Measurements from ENCODE around the gene RARB. TPM values are rescaled to one million over a fixed set of nuclear protein-coding genes. Genes with fewer than 3 reads are reported as not detected.

The RARB gene
- total and polyA plus RNA-seq, 2 donors (not counting 1 experiment from before 2014, with no cell fraction given): 9.4 to 13.3 TPM

DNA sequence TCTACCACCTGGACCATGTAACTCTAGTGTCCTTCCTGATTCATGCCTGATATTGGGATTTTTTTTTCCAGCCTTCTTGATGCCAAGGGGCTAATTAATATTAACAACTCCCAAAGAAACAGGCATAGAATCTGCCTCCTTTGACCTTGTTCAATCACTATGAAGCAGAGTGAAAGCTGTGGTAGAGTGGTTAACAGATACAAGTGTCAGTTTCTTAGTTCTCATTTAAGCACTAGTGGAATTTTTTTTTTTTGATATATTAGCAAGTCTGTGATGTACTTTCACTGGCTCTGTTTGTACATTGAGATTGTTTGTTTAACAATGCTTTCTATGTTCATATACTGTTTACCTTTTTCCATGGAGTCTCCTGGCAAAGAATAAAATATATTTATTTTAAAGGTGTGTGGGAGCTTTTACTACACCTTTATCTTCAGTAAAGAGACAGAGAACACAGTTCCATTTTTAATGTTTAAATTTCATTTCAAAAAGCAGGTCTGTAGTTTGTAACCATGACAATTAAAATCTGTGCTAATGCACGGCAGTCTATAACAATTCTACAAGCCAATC, 169.6 kb downstream of the RARB start:
- no peaks in the 10 kb centered on the region for H3K79me2 ChIP-seq (ENCODE audit: control insufficient read depth, insufficient read depth, low read length)
- H3K4me3 ChIP-seq (replicated peaks in 1 of 4; ENCODE audit: control extremely low read depth in 1 of 4, insufficient read depth in 1 of 4, low read depth in 3 of 4, low read length in 4 of 4): no peak overlapping the region
- H3K9ac ChIP-seq (ENCODE audit: insufficient read depth, low read length): no peak overlapping the region
- H2AFZ ChIP-seq (ENCODE audit: low read length): no peak overlapping the region
- H3K4me1 ChIP-seq (ENCODE audit: control insufficient read depth, extremely low read depth, insufficient read depth, low read length): peaks cover 2% of the 10 kb centered on the region
- no peak overlapping the region for H3K27ac ChIP-seq (ENCODE audit: insufficient read depth, low read length)
- no peaks in the 10 kb centered on the region for H3K27me3 ChIP-seq (ENCODE audit: control insufficient read depth, insufficient read depth, low read length)
- H3K9me3 ChIP-seq (ENCODE audit: control insufficient read depth, insufficient read depth, low read depth, low read length): no peaks in the 10 kb centered on the region
- no peaks in the 10 kb centered on the region for H3K36me3 ChIP-seq (ENCODE audit: control insufficient read depth, insufficient read depth, low read length)
- no peak overlapping the region for H3K4me2 ChIP-seq (ENCODE audit: extremely low read depth, insufficient read depth, low read length)
- TF ChIP-seq EZH2 (IDR thresholded peaks at IDR 0.05; ENCODE audit: low read length, missing control alignments) (no peak), CTCF (conservative IDR thresholded peaks at IDR 0.05 in 1 of 2, IDR thresholded peaks at IDR 0.05 in 1 of 2; ENCODE audit: low read depth in 1 of 2, low read length in 2 of 2) (no peak)
- H4K20me1 ChIP-seq (ENCODE audit: control insufficient read depth, extremely low read depth, insufficient read depth, low read length): no peaks in the 10 kb centered on the region
- DNase-seq (ENCODE audit: low read depth in 2 of 2): no peak

DNA sequence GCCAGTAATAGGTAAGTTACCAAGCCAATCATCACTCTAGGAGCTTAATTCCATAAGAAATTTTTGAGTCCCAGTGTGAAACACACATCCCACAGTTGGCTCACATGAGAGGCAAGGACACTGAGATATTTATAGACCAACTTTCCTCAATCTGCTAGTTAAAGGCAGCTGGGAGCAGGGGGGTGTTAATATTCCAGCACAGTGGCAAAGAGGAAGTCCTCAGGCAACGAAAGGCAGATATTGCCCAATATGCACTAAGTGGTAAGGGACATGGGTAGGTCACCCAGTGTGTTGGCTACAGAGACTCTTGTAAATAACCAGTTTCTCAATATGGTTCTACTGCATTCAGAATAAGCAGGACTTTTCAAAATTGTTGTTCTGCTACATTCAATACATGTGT, 175.6 kb downstream of the RARB start:
- Histone ChIP-seq H2AFZ (ENCODE audit: low read length) (no peak overlapping the region), H3K4me2 (ENCODE audit: extremely low read depth, insufficient read depth, low read length) (no peak overlapping the region), H3K27ac (ENCODE audit: insufficient read depth, low read length) (no peak overlapping the region), H3K4me1 (ENCODE audit: control insufficient read depth, extremely low read depth, insufficient read depth, low read length) (peaks cover 6% of the 10 kb centered on the region), H3K36me3 (ENCODE audit: control insufficient read depth, insufficient read depth, low read length) (peaks cover 4% of the 10 kb centered on the region), H3K9me3 (ENCODE audit: control insufficient read depth, insufficient read depth, low read depth, low read length) (no peaks in the 10 kb centered on the region), H3K9ac (ENCODE audit: insufficient read depth, low read length) (no peak overlapping the region), H3K79me2 (ENCODE audit: control insufficient read depth, insufficient read depth, low read length) (no peaks in the 10 kb centered on the region), H4K20me1 (ENCODE audit: control insufficient read depth, extremely low read depth, insufficient read depth, low read length) (no peaks in the 10 kb centered on the region), H3K4me3 (replicated peaks in 1 of 4; ENCODE audit: control extremely low read depth in 1 of 4, insufficient read depth in 1 of 4, low read depth in 3 of 4, low read length in 4 of 4) (no peak overlapping the region), H3K27me3 (ENCODE audit: control insufficient read depth, insufficient read depth, low read length) (no peaks in the 10 kb centered on the region)
- TF ChIP-seq EZH2 (IDR thresholded peaks at IDR 0.05; ENCODE audit: low read length, missing control alignments): no peak
- peak; percentile 28 to 35 for DNase-seq (ENCODE audit: low read depth in 2 of 2)

DNA sequence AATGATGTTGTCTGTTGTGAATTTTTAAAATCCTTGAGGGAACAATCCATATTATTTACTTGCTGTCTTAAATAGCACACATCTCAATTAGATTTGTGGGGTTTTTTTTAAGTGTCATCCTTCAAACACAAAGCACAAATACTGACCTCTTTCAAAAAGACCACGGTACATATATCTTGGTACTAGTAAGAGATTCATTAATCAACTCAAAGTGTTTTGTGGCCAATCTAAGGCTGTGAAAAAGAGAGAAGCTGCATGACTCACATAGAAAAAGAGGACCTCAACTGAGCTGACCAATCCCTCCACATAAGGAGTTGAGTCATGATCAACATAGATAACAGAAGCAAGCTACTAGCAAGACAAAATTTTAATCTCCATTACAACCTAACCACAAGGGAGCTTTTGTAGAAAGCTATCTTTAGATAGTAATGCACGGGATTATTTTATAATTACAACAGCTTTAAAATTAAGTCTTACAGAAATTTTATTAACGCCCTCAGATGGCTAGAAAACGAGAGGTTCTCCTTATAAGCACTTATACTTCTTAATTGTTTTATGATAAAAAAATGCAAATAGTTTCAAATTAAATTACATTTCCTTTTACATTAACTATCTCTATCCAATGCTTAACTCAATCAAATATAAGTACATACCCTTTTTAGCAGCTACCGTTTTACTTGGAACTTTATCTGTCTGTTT, 176.2 kb downstream of the RARB start:
- Histone ChIP-seq H3K79me2 (ENCODE audit: control insufficient read depth, insufficient read depth, low read length) (no peaks in the 10 kb centered on the region), H3K36me3 (ENCODE audit: control insufficient read depth, insufficient read depth, low read length) (peaks cover 4% of the 10 kb centered on the region), H3K27ac (ENCODE audit: insufficient read depth, low read length) (no peak overlapping the region), H3K4me2 (ENCODE audit: extremely low read depth, insufficient read depth, low read length) (no peak overlapping the region), H3K27me3 (ENCODE audit: control insufficient read depth, insufficient read depth, low read length) (no peaks in the 10 kb centered on the region), H2AFZ (ENCODE audit: low read length) (no peak overlapping the region), H3K4me1 (ENCODE audit: control insufficient read depth, extremely low read depth, insufficient read depth, low read length) (peaks cover 6% of the 10 kb centered on the region), H3K4me3 (replicated peaks in 1 of 4; ENCODE audit: control extremely low read depth in 1 of 4, insufficient read depth in 1 of 4, low read depth in 3 of 4, low read length in 4 of 4) (no peak overlapping the region), H4K20me1 (ENCODE audit: control insufficient read depth, extremely low read depth, insufficient read depth, low read length) (no peaks in the 10 kb centered on the region), H3K9ac (ENCODE audit: insufficient read depth, low read length) (no peak overlapping the region), H3K9me3 (ENCODE audit: control insufficient read depth, insufficient read depth, low read depth, low read length) (no peaks in the 10 kb centered on the region)
- no peak for TF ChIP-seq CTCF (conservative IDR thresholded peaks at IDR 0.05 in 1 of 2, IDR thresholded peaks at IDR 0.05 in 1 of 2; ENCODE audit: low read depth in 1 of 2, low read length in 2 of 2)
- TF ChIP-seq EZH2 (IDR thresholded peaks at IDR 0.05; ENCODE audit: low read length, missing control alignments): no peak
- peak; percentile 82 to 97 for DNase-seq (ENCODE audit: low read depth in 2 of 2)

All from fibroblast of lung (primary cell).